Kidney epithelial cell (primary cell): Measurements from ENCODE around the gene NPBWR2. TPM values are rescaled to one million over a fixed set of nuclear protein-coding genes. Genes with fewer than 3 reads are reported as not detected.

ENCODE experiments used
- DNase-seq: peaks from one replicate; pipeline ENCODE4 v3.0.0-alpha.2; 2010; ENCODE audit warnings: low read depth
- H3K27me3 ChIP-seq: 2 replicates; pipeline ENCODE4 v1.6.0; 2011; ENCODE audit warnings: low read length; ENCODE audit not compliant: control insufficient read depth, insufficient read depth
- H3K36me3 ChIP-seq: 2 replicates; pipeline ENCODE4 v1.5.1; 2011; ENCODE audit warnings: low read length; ENCODE audit not compliant: control insufficient read depth, insufficient read depth
- H3K4me3 ChIP-seq: 2 replicates; pipeline ENCODE4 v1.5.1; 2011; ENCODE audit warnings: low read depth, mild to moderate bottlenecking, control low read depth, low read length
- total RNA-seq: library from RNA; depleted of rRNA; stranded (reverse); fragments of >200 nt; gene quantifications from 2 replicates; pipeline ENCODE4 v1.2.3, GENCODE V29; 2015
- TF ChIP-seq, protein P1 (sequence below): IDR thresholded peaks from 2 replicates; pipeline ENCODE4 v1.5.1; 2011; ENCODE audit warnings: mild to moderate bottlenecking, moderate library complexity, low read length, control low read depth, inconsistent platforms; ENCODE audit not compliant: insufficient read depth, poor library complexity, severe bottlenecking

The NPBWR2 gene
- total RNA-seq, 1 donor from 2014 or later, result not detected

DNA sequence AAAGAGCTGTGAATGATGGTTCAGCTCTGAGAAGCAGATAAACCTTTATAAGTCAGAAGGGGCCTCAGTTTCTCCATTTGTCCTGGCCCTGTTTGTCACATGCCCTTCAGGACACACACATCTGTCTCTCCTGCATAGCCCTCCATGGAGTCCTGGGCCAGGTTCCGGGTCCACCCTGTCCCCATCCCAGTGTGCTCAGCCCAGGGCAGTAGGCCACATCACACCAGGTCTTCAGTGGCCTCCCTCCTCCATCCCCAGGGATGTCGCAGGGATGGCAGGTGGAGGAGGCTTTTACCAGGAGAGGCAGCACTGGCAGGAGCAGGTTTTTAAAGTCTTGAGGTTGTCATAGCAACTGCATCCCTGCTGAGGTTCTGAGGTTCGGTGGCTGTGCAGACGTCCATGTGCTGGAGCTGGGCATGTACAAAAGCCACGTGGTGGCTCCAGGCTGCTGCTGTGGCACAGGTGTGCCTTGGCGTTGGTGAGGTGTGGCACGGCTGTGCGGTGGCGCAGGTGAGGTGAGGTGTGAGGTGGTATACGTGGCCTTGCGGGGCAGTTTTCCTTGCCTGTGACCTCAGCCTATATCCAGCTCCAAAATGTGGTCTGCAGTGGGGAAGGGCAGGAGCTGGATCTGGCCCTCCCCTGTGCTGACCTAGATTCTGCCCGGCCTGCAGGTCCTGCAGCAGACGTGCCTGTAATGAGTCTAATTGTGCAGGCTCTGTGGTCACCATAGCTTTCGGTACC is 8.0 kb upstream of the NPBWR2 start:
- Histone ChIP-seq H3K36me3 (no peaks in the 10 kb centered on the region), H3K27me3 (peaks cover 13% of the 10 kb centered on the region), H3K4me3 (no peak overlapping the region)
- no peak for DNase-seq
- TF ChIP-seq, protein P1, sequence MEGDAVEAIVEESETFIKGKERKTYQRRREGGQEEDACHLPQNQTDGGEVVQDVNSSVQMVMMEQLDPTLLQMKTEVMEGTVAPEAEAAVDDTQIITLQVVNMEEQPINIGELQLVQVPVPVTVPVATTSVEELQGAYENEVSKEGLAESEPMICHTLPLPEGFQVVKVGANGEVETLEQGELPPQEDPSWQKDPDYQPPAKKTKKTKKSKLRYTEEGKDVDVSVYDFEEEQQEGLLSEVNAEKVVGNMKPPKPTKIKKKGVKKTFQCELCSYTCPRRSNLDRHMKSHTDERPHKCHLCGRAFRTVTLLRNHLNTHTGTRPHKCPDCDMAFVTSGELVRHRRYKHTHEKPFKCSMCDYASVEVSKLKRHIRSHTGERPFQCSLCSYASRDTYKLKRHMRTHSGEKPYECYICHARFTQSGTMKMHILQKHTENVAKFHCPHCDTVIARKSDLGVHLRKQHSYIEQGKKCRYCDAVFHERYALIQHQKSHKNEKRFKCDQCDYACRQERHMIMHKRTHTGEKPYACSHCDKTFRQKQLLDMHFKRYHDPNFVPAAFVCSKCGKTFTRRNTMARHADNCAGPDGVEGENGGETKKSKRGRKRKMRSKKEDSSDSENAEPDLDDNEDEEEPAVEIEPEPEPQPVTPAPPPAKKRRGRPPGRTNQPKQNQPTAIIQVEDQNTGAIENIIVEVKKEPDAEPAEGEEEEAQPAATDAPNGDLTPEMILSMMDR, result no peak

DNA sequence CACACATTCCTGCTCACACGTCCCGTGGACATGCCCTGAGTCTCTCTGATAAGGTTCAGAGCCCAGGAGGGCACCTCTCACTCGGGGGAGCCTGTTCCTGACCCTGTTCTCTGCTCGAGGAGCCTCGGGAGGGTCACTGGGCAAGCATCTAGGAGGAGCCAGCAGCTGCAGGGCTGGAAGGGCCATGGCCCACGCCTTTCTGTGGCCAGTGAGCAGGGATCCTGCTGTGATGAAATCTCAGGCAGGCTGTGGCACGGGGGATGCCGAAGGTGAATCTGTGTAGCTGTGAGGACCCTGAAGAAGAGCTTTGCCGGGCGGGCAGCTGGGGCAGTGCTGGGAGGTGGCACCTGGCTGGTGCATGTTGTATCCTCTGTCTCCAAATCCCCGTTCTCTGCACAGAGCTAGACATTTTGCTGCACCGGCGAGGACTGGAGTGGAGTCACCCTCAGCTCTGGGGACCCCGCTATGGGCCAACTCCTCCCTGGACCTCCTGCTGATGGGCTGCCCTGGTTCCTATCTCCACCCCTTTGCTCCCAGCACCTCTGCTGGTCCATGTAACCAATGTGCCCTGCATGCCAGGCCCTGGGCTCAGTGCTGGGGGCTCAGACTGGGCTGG is 7.1 kb upstream of the NPBWR2 start:
- TF ChIP-seq, protein P1, result no peak
- H3K27me3 ChIP-seq, result peaks cover 15% of the 10 kb centered on the region
- no peaks in the 10 kb centered on the region for H3K36me3 ChIP-seq
- no peak overlapping the region for H3K4me3 ChIP-seq
- DNase-seq, result no peak

DNA sequence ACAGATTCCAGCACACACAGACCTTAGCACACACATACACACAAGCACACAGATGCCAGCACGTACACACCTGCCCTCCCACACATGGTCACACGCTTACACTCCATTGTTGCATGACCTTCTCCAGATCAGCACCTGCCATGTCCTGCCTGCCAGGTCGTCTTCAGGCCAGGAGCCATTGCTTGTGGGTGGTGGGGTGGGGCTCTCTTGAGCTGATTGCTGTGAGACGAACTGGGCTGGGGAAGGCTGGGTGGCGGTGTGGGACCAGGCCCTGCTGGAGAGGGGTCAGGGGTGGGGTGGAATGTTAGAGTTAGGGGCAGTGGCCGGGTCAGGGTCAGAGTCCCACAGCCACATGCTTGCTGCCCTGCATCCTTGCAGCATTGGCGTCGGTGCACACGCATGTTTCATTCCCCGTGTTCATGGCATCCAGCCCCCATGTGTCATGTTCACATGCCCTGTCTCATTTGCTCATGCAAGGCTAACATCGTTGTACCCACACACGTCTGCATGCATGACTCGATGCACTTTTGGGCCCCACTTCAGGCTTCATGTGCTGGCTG is 6.5 kb upstream of the NPBWR2 start:
- TF ChIP-seq, protein P1, result no peak
- H3K27me3 ChIP-seq, result peaks cover 15% of the 10 kb centered on the region
- no peak overlapping the region for H3K4me3 ChIP-seq
- no peaks in the 10 kb centered on the region for H3K36me3 ChIP-seq
- DNase-seq, result no peak

DNA sequence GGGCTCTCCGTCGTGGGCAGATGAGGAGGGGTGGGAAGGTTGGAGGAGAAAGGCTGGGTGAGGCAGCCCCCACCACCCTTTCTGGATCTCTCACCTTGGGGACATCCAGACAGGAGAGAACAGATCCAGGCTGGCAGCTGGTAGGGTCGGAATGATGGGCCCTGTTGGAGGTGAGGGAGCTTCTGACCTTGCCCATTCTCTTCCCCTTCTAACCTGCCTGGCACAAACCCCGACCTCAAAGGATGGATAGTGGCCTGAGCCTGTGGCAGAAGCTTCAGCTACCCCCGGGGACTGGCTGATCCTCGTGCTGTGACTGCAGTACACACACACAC is 6.0 kb upstream of the NPBWR2 start:
- H3K4me3 ChIP-seq, result no peak overlapping the region
- DNase-seq, result no peak
- H3K36me3 ChIP-seq, result no peaks in the 10 kb centered on the region
- H3K27me3 ChIP-seq, result peaks cover 15% of the 10 kb centered on the region
- TF ChIP-seq, protein P1, result no peak

DNA sequence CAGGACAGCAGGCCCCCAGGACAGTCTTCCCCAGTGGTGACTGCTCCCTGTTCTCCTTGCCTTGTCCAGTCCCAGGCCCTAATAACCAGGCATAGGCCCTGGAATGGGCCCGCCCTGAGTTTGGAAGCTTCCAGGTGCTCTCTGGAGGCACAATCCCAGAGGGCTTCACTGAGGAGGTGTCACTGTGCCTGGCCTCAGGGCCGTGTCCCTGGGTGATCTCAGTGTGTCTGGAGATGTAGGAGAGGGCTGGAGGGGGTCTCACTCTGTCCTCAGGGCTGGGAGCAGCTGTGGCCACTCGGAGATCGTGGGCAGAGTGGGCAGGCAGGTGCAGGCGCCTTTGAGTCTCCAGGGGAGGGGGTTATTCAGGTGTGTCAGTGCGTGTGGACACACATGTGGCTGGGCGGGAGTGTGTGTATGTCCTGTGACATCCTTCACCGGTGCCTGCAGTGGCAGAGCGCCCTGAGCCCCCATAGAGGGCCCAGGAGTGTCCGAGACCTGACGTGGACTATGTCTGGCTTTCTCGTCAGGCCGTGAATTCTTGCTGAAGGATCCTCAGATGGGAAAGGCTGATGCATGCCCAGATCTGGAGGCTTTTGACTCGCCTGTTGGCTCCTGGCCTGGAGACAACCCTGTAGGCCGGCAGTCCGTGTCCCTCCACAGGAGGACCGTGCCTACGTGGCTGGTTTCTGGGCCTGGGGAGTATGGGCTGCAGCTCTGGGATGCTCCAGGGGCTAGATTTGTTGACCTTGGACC is 5.5 kb upstream of the NPBWR2 start:
- TF ChIP-seq, protein P1, result no peak
- Histone ChIP-seq H3K4me3 (no peak overlapping the region), H3K36me3 (no peaks in the 10 kb centered on the region), H3K27me3 (peaks cover 16% of the 10 kb centered on the region)
- DNase-seq, result no peak
